ENCODE measurements around the gene RBP7. TPM values are rescaled to one million over a fixed set of nuclear protein-coding genes. Genes with fewer than 3 reads are reported as not detected.
A peak's percentile ranks its signal among the peaks of the same experiment; 100 is the strongest.
"Not testable (repeated sequence)": the region's sequence is repeated elsewhere in the genome, so short reads cannot be mapped to it uniquely, and the experiment has no call there.

RBP7 gene
- total and polyA plus RNA-seq, 5 donors = 22.4 to 89.8 (median 25.3) TPM

DNA sequence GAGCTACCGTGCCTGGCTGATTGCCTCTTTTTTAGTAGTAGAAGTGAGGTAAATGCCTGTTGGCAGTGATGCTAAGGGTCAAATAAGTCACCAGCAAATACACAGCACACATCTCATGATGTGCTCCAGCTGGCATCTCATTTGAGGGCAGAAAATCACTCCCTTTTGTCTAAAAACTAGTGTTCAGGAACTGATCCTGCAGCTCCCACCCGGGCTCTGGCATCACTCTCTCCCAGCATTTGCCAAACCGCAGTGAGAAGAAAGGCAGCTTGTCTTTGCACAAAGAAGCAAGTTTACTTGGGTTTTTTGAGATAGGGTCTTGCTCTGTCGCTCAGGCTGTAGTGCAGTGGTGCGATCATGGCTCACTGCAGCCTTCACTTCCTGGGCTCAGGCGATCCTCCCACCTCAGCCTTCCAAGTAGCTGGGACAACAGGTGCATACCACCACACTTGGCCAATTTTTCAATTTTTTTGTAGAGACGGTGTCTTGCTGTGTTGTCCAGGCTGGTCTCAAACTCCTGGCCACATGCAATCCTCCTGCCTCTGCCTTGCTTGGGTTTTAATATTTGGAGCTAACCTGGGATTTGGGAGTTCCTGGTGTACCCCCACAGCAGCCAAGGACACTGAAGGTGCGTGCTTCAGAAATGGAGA is 4.1 kb downstream of the RBP7 start:
- 81% methylated on average over 8 of the region's 8 CpGs for WGBS
- Histone ChIP-seq H3K9me3 (ENCODE audit: control insufficient read depth, low read length) (no peaks in the 10 kb centered on the region), H3K27ac (ENCODE audit: low read length) (no peak overlapping the region), H3K27me3 (ENCODE audit: control insufficient read depth, insufficient read depth) (no peaks in the 10 kb centered on the region), H3K4me1 (ENCODE audit: control insufficient read depth, insufficient read depth, low read length) (no peaks in the 10 kb centered on the region), H3K4me3 (ENCODE audit: low read length) (no peak overlapping the region)
- intact Hi-C loops (cut with DNase I) = no loop called here
- no peak for ATAC-seq
- DNase-seq = no peak

DNA sequence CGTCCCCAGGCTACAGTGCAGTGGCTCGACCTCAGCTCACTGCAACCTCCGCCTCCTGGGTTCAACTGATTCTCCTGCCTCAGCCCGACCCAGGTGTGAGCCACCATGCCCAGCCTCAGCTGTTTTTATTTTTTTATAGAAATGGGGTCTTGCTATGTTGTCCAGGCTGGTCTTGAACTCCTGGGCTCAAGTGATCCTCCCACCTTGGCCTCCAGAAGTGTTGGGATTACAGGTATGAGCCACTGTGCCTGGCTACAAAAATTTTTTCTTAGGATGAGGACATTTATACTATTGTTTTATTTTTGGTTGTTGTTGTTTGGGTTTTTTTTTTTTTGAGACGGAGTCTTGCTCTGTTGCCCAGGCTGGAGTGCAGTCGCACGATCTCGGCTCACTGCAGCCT is 8.2 kb downstream of the RBP7 start:
- H3K4me1 ChIP-seq (ENCODE audit: control insufficient read depth, insufficient read depth, low read length); H3K27me3 ChIP-seq (ENCODE audit: control insufficient read depth, insufficient read depth); intact Hi-C loops (cut with DNase I); H3K27ac ChIP-seq (ENCODE audit: low read length); ATAC-seq; H3K4me3 ChIP-seq (ENCODE audit: low read length); DNase-seq; H3K9me3 ChIP-seq (ENCODE audit: control insufficient read depth, low read length): not testable (repeated sequence)
- 93% methylated on average over 8 of the region's 8 CpGs for WGBS

DNA sequence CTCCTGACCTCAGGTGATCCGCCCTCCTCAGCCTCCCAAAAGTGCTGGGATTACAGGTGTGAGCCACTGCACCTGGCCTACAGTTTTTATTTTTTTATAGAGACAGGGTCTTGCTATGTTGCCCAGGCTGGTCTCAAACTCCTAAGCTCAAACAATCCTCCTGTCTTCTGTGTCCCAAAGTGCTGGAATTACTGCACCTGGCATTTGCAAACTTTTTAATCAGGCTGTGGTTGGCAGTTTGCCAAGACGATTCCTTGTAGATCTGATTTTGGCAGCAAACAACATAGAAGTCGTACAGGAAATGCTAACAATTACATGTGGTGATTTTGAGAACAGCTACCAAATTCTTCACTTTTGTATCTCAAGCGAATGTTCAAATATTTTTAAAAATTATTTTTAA is 10.1 kb downstream of the RBP7 start:
- Histone ChIP-seq H3K27ac (ENCODE audit: low read length) (no peak overlapping the region), H3K4me3 (ENCODE audit: low read length) (no peak overlapping the region), H3K9me3 (ENCODE audit: control insufficient read depth, low read length) (no peaks in the 10 kb centered on the region), H3K27me3 (ENCODE audit: control insufficient read depth, insufficient read depth) (no peaks in the 10 kb centered on the region), H3K4me1 (ENCODE audit: control insufficient read depth, insufficient read depth, low read length) (no peaks in the 10 kb centered on the region)
- WGBS = 46% methylated on average over 4 of the region's 4 CpGs
- ATAC-seq = no peak
- DNase-seq = no peak
- intact Hi-C loops (cut with DNase I) = no loop called here

DNA sequence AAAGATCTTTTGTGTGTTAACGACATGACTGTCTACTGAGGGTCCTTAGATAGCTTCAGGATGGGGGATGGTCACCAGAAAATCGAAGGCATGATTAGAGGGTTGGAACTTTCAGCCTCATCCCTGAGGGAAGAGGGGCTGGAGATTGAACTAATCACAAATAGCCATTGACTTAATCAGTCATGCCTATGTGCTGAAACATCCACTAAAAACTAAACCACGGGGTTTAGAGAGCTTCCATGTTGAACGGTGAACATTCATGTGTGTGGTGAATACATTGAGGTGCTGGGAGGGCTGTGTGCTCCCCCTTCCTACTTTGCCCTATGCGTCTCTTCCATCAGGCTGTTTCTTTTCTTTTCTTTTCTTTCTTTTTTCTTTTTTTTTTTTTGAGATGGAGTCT is 17.0 kb downstream of the RBP7 start:
- 83% methylated on average over 5 of the region's 5 CpGs for WGBS
- DNase-seq = no peak
- no peaks in the 10 kb centered on the region for H3K9me3 ChIP-seq (ENCODE audit: control insufficient read depth, low read length)
- no peaks in the 10 kb centered on the region for H3K4me1 ChIP-seq (ENCODE audit: control insufficient read depth, insufficient read depth, low read length)
- no peak for ATAC-seq
- intact Hi-C loops (cut with DNase I) = no loop called here
- H3K27ac ChIP-seq (ENCODE audit: low read length) = no peak overlapping the region
- no peak overlapping the region for H3K4me3 ChIP-seq (ENCODE audit: low read length)
- H3K27me3 ChIP-seq (ENCODE audit: control insufficient read depth, insufficient read depth) = no peaks in the 10 kb centered on the region

DNA sequence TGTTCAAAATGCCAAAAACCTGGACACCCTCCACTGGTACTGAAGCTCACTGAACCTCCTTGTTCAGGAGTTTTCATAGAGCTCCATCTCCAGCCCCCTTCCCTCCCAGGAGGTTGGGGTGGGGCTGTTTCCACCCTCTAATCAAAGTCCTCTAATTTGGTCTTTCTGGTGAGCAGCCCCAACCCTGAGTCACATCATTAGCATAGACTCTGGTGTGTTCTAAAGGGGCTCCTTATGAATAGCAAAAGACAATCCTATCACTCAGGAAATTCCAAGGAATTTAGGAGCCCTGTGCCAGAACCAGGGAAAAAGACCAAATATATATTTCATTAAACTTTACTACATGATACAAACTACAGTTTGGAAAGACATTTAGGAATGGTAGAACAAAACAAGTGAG is 22.5 kb downstream of the RBP7 start:
- Histone ChIP-seq H3K27ac (ENCODE audit: low read length) (no peak overlapping the region), H3K9me3 (ENCODE audit: control insufficient read depth, low read length) (no peaks in the 10 kb centered on the region), H3K4me1 (ENCODE audit: control insufficient read depth, insufficient read depth, low read length) (no peaks in the 10 kb centered on the region), H3K27me3 (ENCODE audit: control insufficient read depth, insufficient read depth) (no peaks in the 10 kb centered on the region), H3K4me3 (ENCODE audit: low read length) (no peak overlapping the region)
- DNase-seq = no peak
- intact Hi-C loops (cut with DNase I) = no loop called here
- ATAC-seq = peak; percentile 26 to 67

DNA sequence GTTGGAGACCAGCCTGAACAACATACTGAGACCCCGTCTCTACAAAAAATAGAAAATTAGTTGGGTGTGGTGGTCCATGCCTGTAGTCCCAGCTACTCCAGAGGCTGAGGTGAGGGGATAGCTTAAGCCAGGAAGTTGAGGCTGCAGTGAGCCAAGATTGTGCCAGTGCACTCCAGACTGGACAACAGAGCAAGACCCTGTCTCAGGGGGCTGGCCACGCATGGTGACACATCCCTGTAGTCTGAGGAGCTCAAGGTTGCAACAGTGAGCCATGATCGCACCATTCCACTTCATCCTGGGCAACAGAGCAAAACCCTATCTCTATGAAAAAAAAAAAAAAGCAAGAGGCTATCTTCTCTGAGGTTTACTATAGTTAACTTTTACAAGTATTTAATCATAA is 23.1 kb downstream of the RBP7 start:
- WGBS = 77% methylated on average over 3 of the region's 3 CpGs
- no peak for DNase-seq
- no peaks in the 10 kb centered on the region for H3K9me3 ChIP-seq (ENCODE audit: control insufficient read depth, low read length)
- H3K27me3 ChIP-seq (ENCODE audit: control insufficient read depth, insufficient read depth) = no peaks in the 10 kb centered on the region
- H3K4me1 ChIP-seq (ENCODE audit: control insufficient read depth, insufficient read depth, low read length) = no peaks in the 10 kb centered on the region
- no peak overlapping the region for H3K4me3 ChIP-seq (ENCODE audit: low read length)
- intact Hi-C loops (cut with DNase I) = no loop called here
- ATAC-seq = no peak
- H3K27ac ChIP-seq (ENCODE audit: low read length) = no peak overlapping the region

DNA sequence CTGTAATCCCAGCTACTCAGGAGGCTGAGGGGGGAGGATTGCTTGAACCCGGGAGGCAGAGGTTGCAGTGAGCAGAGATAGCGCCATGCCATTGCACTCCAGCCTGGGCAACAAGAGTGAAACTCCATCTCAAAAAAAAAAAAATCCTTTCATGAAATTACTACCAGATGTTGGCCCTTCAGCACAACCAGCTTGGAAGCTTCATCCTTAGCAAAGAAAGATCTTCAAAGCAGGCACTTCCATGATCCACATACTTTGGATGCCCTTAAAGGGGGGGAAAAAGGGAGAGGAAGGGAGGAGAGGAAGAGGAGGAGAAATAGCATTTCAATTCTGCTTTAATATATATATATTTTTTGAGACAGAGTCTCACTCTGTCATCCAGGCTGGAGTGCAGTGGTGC is 23.6 kb downstream of the RBP7 start:
- ATAC-seq; intact Hi-C loops (cut with DNase I): not testable (repeated sequence)

DNA sequence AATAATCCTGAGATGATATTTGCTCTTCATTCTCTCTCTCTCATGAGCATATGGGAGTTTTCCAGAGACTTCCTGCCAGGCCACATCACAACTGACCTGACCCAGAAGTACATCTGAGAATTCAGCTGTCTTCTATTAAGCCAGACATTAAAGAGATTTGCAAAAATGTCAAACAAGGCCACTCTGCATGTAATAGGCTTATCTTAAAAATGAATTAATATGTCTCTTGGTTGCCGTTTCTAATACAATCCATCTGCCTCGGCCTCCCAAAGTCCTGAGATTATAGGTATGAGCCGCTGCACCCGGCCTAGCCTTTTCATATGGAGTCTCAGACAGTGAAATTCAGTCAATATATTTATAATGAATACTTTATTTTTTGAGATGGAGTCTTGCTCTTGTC is 25.0 kb downstream of the RBP7 start:
- ATAC-seq; H3K4me3 ChIP-seq (ENCODE audit: low read length); H3K27me3 ChIP-seq (ENCODE audit: control insufficient read depth, insufficient read depth); intact Hi-C loops (cut with DNase I); H3K4me1 ChIP-seq (ENCODE audit: control insufficient read depth, insufficient read depth, low read length); H3K27ac ChIP-seq (ENCODE audit: low read length); H3K9me3 ChIP-seq (ENCODE audit: control insufficient read depth, low read length); DNase-seq: not testable (repeated sequence)
- WGBS = 85% methylated on average over 4 of the region's 4 CpGs

More for the DNA sequence above, 23.6 kb downstream of the RBP7 start:
- not testable (repeated sequence) for DNase-seq; H3K27me3 ChIP-seq (ENCODE audit: control insufficient read depth, insufficient read depth); H3K9me3 ChIP-seq (ENCODE audit: control insufficient read depth, low read length); H3K4me1 ChIP-seq (ENCODE audit: control insufficient read depth, insufficient read depth, low read length); H3K4me3 ChIP-seq (ENCODE audit: low read length); H3K27ac ChIP-seq (ENCODE audit: low read length)
- 64% methylated on average over 2 of the region's 2 CpGs for WGBS

DNA sequence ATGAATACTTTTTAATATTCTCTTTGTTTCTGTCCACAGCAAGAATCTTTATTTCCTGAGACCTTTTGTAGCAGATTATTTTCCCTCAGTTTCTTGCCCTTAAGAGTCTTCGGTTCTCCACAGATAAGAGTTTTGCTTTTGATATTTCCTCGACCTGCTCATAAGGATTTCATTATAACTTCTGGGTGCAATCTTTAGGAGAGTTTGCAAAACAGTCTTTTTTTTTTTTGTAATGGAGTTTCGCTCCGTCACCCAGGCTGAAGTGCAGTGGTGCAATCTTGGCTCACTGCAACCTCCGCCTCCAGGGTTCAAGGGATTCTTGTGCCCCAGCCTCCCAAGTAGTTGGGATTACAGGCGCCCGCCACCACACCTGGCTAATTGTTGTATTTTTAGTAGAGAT is 25.6 kb downstream of the RBP7 start:
- Histone ChIP-seq H3K27me3 (ENCODE audit: control insufficient read depth, insufficient read depth) (no peaks in the 10 kb centered on the region), H3K9me3 (ENCODE audit: control insufficient read depth, low read length) (no peaks in the 10 kb centered on the region), H3K4me1 (ENCODE audit: control insufficient read depth, insufficient read depth, low read length) (no peaks in the 10 kb centered on the region), H3K4me3 (ENCODE audit: low read length) (no peak overlapping the region), H3K27ac (ENCODE audit: low read length) (no peak overlapping the region)
- ATAC-seq = no peak
- intact Hi-C loops (cut with DNase I) = no loop called here
- DNase-seq = no peak
- 84% methylated on average over 7 of the region's 7 CpGs for WGBS

DNA sequence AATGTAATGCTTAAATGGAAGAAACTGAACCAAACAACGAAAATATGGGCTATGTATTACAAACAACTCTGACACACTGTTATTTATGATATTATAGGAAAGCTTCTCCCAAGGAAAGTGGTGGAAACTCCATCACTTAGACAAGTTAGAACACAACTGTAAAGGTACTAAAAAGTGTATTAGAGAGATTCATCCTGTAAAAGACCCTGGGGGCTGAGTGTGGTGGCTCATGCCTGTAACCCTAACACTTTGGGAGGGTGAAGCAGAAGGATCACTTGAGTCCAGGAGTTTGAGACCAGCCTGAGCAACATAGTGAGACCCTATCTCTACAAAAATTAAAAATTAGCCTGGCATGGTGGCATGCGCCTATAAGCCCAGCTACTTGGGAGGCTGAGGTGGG is 28.3 kb downstream of the RBP7 start:
- Histone ChIP-seq H3K4me1 (ENCODE audit: control insufficient read depth, insufficient read depth, low read length) (no peaks in the 10 kb centered on the region), H3K27ac (ENCODE audit: low read length) (no peak overlapping the region), H3K9me3 (ENCODE audit: control insufficient read depth, low read length) (no peaks in the 10 kb centered on the region), H3K27me3 (ENCODE audit: control insufficient read depth, insufficient read depth) (no peaks in the 10 kb centered on the region), H3K4me3 (ENCODE audit: low read length) (no peak overlapping the region)
- 86% methylated on average over 2 of the region's 2 CpGs for WGBS
- DNase-seq (no peak), ATAC-seq (no peak)
- intact Hi-C loops (cut with DNase I) = no loop called here

DNA sequence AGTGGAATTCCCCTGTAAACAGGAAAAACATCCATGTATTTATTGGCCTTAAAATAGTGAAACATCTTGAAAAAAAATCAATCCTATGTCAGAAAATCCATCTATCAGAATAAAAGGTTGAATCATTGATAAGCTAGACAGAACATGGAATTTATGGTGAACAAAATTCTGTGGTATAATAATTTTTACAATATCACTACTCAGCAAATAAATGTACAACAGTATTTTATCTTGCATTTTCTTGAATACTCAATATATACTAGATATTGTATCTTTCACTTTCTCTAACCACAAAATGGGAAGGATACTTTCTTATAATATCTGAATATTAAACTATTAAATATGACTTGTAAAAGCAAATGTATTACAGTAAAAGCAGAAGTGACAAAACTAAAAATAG is 30.0 kb downstream of the RBP7 start:
- no peak overlapping the region for H3K27ac ChIP-seq (ENCODE audit: low read length)
- intact Hi-C loops (cut with DNase I) = no loop called here

DNA sequence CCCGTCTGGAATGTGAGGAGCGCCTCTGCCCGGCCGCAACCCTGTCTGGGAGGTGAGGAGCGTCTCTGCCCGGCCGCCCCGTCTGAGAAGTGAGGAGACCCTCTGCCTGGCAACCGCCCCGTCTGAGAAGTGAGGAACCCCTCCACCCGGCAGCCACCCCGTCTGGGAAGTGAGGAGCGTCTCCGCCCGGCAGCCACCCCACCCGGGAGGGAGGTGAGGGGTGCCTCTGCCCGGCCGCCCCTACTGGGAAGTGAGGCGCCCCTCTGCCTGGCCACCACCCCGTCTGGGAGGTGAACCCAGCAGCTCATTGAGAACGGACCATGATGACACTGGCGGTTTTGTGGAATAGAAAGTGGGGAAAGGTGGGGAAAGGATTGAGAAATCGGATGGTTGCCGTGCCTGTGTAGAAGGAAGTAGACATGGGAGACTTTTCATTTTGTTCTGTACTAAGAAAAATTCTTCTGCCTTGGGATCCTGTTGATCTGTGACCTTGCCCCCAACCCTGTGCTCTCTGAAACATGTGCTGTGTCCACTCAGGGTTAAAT is 32.0 kb downstream of the RBP7 start:
- DNase-seq; ATAC-seq; intact Hi-C loops (cut with DNase I); H3K27me3 ChIP-seq (ENCODE audit: control insufficient read depth, insufficient read depth); H3K4me3 ChIP-seq (ENCODE audit: low read length); H3K4me1 ChIP-seq (ENCODE audit: control insufficient read depth, insufficient read depth, low read length); H3K9me3 ChIP-seq (ENCODE audit: control insufficient read depth, low read length); H3K27ac ChIP-seq (ENCODE audit: low read length): not testable (repeated sequence)
- WGBS = 86% methylated on average over 23 of the region's 24 CpGs

More for the DNA sequence above, 30.0 kb downstream of the RBP7 start:
- ATAC-seq (no peak), DNase-seq (no peak)
- Histone ChIP-seq H3K4me3 (ENCODE audit: low read length) (no peak overlapping the region), H3K4me1 (ENCODE audit: control insufficient read depth, insufficient read depth, low read length) (no peaks in the 10 kb centered on the region), H3K27me3 (ENCODE audit: control insufficient read depth, insufficient read depth) (no peaks in the 10 kb centered on the region), H3K9me3 (ENCODE audit: control insufficient read depth, low read length) (no peaks in the 10 kb centered on the region)
